Left renal pelvis (tissue), 4 donors: ENCODE data around the gene PTGDS. TPM values are rescaled to one million over a fixed set of nuclear protein-coding genes. Genes with fewer than 3 reads are reported as not detected.

Experiments used
- DNase-seq, 4 donors: peaks; one replicate each; pipeline ENCODE4 v3.0.0-alpha.2; 2013; ENCODE audit warnings: low read depth in 4 of 4, low spot score in 3 of 4
- polyA plus RNA-seq, 4 donors: library from polyadenylated mRNA; unstranded; fragments of 120-200 nt; gene quantifications; one replicate each; pipeline ENCODE4 v1.2.1, GENCODE V29; 2013; ENCODE audit not compliant: insufficient read length in 4 of 4

PTGDS gene
- polyA plus RNA-seq = 10 to 100 TPM in 3 of 4 donors, 1 to 10 TPM in 1; 3.8 to 66.7 (median 27.7) TPM

GRCh38 chr9:136977223-136977622 is at the start of gene PTGDS:
Gene PTGDS (plus strand): TSS chr9:136977504. CDS start chr9:136977579, 75 bp downstream.
- DNase-seq = no peak

- no peak for DNase-seq
Measured at GRCh38 chr9:136928591-136928990, 48.7 kb upstream of the PTGDS start.

GRCh38 chr9:136930014-136930413 is 47.3 kb upstream of the PTGDS start:
- no peak for DNase-seq

DNA sequence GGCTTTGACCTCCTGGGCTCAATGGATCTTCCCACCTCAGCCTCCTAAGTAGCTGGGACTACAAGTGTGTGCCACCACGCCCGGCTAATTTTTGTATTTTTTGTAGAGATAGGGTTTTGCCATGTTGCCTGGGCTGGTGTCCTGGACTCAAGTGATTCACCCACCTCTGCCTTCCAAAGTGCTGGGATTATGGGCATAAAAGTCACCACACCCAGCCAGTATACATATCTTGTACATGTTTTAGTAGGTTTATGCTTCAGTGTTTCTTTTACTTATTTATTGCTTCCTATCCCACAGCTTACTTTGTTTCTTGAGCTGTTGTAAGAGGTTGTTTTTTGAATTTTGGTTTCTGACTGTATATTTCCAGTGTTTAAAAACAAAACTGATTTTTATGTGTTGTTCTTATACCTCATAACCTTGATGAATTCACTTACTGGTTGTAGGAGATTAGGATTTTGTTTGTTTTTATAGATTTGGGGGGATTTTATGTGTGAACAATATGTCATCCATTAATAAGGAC is 45.6 kb upstream of the PTGDS start:
- no peak for DNase-seq

- no peak for DNase-seq
Measured at GRCh38 chr9:136934277-136934676, 43.0 kb upstream of the PTGDS start.

- DNase-seq = no peak
Measured at GRCh38 chr9:136935651-136936050, 41.7 kb upstream of the PTGDS start.

- DNase-seq = no peak
Measured at GRCh38 chr9:136936645-136937170, 40.6 kb upstream of the PTGDS start.

DNA sequence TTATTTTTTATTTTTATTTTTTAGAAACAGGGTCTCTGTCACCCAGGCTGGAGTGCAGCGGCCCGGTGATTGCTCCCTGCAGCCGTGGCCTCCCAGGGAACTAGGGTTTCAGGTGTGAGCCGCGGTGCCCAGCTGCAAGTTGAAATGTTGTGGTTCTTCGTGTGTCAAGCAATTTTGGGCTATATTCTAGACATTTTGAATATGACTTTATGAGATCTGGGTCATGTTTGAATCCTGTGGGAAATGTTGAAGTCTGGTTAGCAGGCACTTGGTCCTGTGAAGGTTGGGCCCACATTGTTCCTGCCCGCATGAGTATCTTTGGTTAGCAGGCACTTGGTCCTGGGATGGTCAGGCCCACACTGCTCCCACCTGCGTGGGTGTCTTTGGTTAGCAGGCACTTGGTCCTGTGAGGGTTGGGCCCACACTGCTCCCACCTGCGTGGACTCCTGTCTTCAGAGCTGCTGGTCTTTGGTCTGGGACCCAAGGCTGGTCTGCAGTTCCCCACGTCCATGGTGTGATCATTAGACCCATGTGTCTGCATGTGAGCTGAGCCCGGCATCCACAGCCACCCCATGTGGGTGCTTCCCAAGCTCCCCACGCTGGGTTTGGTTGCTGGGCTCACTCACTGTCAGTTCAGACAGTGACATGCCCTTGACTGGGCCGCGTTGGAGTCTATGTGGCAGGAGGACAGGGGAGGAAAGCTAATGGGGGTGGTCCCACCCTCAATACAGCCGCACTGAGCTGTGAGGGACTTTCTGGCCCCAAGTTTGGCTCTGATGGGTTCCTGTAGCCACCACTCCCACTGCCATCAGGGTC is 39.9 kb upstream of the PTGDS start:
- DNase-seq = no peak

DNA sequence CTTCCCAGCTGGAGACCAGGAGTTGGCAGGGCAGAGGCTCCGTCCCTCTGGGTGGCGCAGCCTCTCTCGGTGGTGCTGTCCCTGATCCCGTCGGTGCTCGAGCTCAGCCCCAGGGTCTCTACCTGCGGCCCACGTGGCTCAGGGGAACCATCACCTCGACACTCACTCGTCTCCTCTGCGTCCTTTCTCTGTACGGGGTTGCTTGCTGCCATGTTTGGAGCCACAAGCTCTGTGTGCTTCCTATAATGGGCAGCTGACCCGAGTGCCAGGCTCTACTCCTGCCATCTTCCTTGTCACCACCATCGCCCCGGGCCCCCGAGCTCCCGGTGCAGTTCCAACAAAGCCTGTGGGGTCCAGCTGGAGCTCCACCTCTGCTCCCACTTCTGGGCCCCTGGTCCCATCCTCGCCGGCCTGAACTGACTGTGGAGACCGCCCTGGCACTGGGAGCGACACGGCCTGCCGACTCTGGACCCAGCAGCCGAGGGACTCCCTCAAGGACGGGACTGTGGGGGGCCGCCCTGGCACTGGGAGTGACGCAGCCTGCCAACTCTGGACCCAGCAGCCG is 37.8 kb upstream of the PTGDS start:
- DNase-seq = no peak

GRCh38 chr9:136939996-136940525 is 37.2 kb upstream of the PTGDS start:
- no peak for DNase-seq

GRCh38 chr9:136940526-136941230 is 36.6 kb upstream of the PTGDS start:
- DNase-seq = no peak

- no peak for DNase-seq
Measured at GRCh38 chr9:136941231-136942111, 35.8 kb upstream of the PTGDS start.

GRCh38 chr9:136942112-136942880 is 35.0 kb upstream of the PTGDS start:
- DNase-seq = no peak

- no peak for DNase-seq
Measured at GRCh38 chr9:136942881-136943230, 34.4 kb upstream of the PTGDS start.

DNA sequence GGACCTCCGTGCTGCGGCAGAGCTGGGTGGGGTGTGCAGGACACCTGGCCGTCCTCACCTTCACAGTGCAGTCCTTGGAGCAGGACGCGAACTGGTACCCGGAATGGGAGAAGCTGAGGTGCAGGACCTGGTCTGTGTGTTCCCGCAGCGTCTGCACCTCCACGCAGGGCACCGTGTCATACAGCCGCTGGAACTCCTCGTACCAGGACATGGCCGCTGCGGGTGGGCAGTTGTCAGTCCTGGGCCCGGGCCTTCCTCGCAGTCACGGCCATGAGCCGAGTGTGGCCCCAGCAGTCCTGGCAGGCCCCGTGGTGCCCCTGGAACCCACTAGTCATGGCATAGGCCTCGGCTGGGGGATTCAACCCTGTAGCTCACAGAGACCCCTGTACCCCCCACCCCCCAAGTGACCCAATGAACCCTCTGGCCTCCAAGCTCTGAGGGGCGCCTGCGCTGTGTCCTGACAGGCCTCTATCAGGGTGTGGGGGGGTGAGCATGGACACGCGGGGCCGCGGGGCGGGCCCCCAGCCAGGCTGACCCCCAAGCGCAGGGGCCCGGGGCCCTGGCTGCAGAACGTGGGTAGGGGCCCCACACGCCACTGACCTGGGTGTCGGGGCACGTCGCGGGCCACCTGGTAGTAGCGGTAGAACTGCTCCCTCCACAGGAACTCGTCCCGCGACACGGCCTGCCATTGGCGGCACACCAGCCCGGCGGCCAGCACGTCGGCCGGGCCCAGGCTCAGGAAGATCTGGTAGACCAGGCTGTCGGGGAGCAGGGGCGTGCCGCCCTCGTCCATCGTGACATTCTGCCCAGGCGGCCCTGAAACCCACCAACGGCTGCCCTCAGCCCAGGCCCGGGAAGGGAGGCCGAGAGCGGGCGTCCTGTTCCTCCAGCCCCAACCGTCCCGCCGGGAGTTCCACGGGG is 33.8 kb upstream of the PTGDS start:
- DNase-seq = no peak

- no peak for DNase-seq
Measured at GRCh38 chr9:136944212-136944518, 33.1 kb upstream of the PTGDS start.

- peak; percentile 80 to 87 (median 86) for DNase-seq
Measured at GRCh38 chr9:136944519-136945332, 32.6 kb upstream of the PTGDS start, which contains the start of the genes C8G and FBXW5. Gene C8G (plus strand): TSS chr9:136945243. CDS start chr9:136945321, 78 bp downstream. Gene FBXW5 (minus strand): TSS chr9:136944738. CDS start chr9:136944083, 655 bp downstream.
